Loucy (cell line): Measurements from ENCODE around the gene PLEKHO2.

ENCODE experiments used
- EZH2phosphoT487 ChIP-seq: fragments of 200-600 bp; IDR thresholded peaks from 2 replicates; pipeline ENCODE4 v1.6.1; 2018; ENCODE audit warnings: antibody characterized with exemption, mild to moderate bottlenecking, moderate library complexity, borderline replicate concordance
- TF ChIP-seq, protein P1 (sequence below): fragments of 200-600 bp; sonication (generic); conservative IDR thresholded peaks from 2 replicates; pipeline ENCODE4 v1.5.1; 2014; ENCODE audit warnings: mild to moderate bottlenecking, antibody characterized with exemption, low read length

DNA sequence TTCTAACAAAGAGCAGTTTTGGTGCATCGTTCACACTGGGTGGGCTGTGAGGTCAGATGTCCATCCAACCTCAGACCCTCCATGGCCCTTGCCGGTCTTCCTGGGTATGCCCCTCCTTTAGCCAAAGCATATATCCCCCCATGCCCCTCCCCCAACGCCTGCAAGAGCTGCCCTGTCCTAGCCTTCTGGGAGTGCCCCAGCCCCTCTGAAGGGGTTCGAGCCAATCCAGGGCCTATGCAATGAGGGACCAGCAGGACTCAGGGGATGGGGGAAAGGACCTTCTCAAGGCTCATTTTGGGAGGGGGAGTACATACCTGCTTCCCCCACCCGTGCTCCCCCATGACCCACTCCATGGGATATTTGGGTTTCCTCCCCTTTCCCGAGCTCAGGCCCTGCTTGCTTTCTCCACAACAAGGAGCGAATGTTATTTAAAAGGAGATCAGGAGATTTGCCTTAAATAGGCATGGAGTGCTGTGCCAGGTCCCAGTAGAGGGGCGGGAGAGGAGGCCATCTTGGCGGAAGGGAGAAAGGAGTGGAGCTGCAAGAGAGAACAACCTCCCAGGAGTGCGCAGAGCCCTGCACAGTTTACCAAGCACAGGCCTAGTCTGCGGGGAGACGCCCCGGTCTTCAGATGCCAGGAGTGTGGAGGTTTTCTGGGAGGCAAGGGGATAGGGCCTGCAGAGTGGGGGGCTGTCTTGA is 34.5 kb upstream of the PLEKHO2 start:
- TF ChIP-seq, protein P1, sequence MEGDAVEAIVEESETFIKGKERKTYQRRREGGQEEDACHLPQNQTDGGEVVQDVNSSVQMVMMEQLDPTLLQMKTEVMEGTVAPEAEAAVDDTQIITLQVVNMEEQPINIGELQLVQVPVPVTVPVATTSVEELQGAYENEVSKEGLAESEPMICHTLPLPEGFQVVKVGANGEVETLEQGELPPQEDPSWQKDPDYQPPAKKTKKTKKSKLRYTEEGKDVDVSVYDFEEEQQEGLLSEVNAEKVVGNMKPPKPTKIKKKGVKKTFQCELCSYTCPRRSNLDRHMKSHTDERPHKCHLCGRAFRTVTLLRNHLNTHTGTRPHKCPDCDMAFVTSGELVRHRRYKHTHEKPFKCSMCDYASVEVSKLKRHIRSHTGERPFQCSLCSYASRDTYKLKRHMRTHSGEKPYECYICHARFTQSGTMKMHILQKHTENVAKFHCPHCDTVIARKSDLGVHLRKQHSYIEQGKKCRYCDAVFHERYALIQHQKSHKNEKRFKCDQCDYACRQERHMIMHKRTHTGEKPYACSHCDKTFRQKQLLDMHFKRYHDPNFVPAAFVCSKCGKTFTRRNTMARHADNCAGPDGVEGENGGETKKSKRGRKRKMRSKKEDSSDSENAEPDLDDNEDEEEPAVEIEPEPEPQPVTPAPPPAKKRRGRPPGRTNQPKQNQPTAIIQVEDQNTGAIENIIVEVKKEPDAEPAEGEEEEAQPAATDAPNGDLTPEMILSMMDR: no peak
- no peak for TF ChIP-seq EZH2phosphoT487
